K562 treated with DMSO at 1 percent for 4 hours (cell line): ENCODE measurements around the gene STXBP4. TPM values are rescaled to one million over a fixed set of nuclear protein-coding genes. Genes with fewer than 3 reads are reported as not detected.

Source experiments
- total RNA-seq: library from RNA; unstranded; fragments of 300-600 nt; gene quantifications from 2 replicates; pipeline ENCODE4 v1.2.3, GENCODE V29; 2022; ENCODE audit not compliant: insufficient read depth

The STXBP4 gene, protein sequence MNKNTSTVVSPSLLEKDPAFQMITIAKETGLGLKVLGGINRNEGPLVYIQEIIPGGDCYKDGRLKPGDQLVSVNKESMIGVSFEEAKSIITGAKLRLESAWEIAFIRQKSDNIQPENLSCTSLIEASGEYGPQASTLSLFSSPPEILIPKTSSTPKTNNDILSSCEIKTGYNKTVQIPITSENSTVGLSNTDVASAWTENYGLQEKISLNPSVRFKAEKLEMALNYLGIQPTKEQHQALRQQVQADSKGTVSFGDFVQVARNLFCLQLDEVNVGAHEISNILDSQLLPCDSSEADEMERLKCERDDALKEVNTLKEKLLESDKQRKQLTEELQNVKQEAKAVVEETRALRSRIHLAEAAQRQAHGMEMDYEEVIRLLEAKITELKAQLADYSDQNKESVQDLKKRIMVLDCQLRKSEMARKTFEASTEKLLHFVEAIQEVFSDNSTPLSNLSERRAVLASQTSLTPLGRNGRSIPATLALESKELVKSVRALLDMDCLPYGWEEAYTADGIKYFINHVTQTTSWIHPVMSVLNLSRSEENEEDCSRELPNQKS
- total RNA-seq: 1.3 and 1.5 TPM in 2 replicates

DNA sequence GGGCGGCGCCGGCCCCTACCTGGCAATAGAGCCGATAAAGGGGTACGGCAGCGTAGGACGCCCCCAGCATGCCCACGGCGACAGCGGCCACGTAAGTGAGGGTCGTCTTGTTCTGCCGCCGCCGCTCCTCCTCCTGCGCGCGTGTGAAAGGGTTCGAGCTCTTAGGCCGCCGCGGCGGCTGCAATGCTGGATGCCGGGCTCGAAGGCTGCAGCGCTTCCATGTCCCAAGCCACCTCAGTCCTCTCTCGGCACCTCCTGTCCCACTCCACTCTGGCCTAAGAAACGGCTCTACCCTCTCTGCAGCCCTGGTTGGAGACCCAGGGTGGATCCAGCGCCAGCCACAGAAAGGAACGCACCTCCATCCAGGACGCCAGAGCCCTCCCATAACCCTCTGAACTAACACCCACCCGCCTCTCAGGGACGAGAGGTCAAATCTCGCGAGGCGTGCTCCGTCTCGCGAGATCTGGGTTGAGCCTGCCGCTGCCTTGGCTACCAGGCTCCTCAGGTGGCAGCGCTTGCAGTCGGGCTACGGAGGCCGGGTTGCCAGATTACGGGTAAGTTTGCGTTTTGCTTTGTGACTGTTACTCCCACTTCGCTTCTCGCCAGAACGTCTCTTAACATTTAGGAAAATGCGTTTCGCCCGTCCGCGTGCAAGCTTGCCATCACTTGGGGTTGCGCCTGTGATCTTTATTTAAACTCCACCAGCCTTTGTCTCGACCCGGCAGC lies at the start of gene STXBP4, which contains the start of gene COX11:
TSS of gene STXBP4 (plus strand) at position 504 of the 726 bp plus-strand sequence. CDS start 17,455 bp downstream, outside the sequence.
TSS of gene COX11 (minus strand) at position 393 of the 726 bp plus-strand sequence. CDS start at position 385, 8 bp downstream.

Other genes with a start within 250 kb of the STXBP4 start
- 18.8 and 25.2 TPM in 2 replicates for gene TOM1L1, start 67.9 kb upstream of the STXBP4 start, total RNA-seq
- 54.1 and 74.5 TPM in 2 replicates for gene COX11, start 111 bp upstream of the STXBP4 start, total RNA-seq